HCT116 (cell line): ENCODE data around the gene UMAD1.

Source experiments
- EZH2phosphoT487 ChIP-seq: fragments of 200-600 bp; IDR thresholded peaks from 2 replicates; pipeline ENCODE4 v1.6.1; 2018; ENCODE audit warnings: antibody characterized with exemption, borderline replicate concordance
- POLR2AphosphoS5 ChIP-seq: IDR thresholded peaks from 2 replicates; pipeline ENCODE4 v1.6.1; 2011; ENCODE audit warnings: mild to moderate bottlenecking, low read depth, low read length, moderate library complexity
- SP1 ChIP-seq: IDR thresholded peaks from 2 replicates; pipeline ENCODE4 v1.6.1; 2012; ENCODE audit warnings: low read depth
- TF ChIP-seq, protein P1 (sequence below), 3 experiments: fragments of 200-600 bp in 1 of 3; sonication (generic) in 1 of 3; IDR thresholded peaks in 2 of 3; conservative IDR thresholded peaks in 1 of 3; 2 replicates each; pipeline ENCODE4 v1.5.1; 2012 to 2017; ENCODE audit warnings: low read depth in 2 of 3, low read length in 2 of 3, antibody characterized with exemption in 1 of 3, borderline replicate concordance in 1 of 3, control low read depth in 1 of 3, mild to moderate bottlenecking in 1 of 3, mixed read lengths in 1 of 3, mixed run types in 1 of 3, moderate library complexity in 1 of 3; ENCODE audit not compliant: insufficient read depth in 1 of 3

DNA sequence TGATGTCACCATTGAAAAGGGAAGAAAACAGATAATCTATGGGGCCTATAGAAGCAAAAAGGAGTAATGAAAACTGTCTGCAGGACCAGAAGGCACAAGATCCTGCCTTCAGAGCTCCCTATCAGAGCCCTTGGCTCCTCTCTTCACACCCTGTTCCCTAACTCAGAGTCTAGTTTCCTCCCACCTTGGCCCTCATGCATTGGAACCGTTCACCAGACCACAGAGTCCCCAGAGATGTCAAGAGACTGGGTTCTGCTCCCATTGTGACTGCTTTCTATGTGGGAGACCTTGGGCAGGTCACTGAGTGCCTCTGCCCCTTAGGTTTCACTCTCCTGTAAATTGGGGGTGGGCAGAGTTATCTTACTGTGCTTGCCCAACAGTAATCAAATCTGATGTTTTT, 158.0 kb downstream of the UMAD1 start:
- TF ChIP-seq EZH2phosphoT487: no peak
- TF ChIP-seq SP1: no peak
- no peak for TF ChIP-seq POLR2AphosphoS5
- TF ChIP-seq, protein P1, sequence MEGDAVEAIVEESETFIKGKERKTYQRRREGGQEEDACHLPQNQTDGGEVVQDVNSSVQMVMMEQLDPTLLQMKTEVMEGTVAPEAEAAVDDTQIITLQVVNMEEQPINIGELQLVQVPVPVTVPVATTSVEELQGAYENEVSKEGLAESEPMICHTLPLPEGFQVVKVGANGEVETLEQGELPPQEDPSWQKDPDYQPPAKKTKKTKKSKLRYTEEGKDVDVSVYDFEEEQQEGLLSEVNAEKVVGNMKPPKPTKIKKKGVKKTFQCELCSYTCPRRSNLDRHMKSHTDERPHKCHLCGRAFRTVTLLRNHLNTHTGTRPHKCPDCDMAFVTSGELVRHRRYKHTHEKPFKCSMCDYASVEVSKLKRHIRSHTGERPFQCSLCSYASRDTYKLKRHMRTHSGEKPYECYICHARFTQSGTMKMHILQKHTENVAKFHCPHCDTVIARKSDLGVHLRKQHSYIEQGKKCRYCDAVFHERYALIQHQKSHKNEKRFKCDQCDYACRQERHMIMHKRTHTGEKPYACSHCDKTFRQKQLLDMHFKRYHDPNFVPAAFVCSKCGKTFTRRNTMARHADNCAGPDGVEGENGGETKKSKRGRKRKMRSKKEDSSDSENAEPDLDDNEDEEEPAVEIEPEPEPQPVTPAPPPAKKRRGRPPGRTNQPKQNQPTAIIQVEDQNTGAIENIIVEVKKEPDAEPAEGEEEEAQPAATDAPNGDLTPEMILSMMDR (IDR thresholded peaks at IDR 0.05 in 2 of 3, conservative IDR thresholded peaks at IDR 0.05 in 1 of 3; ENCODE audit: borderline replicate concordance in 1 of 3, insufficient read depth in 1 of 3, low read depth in 2 of 3, low read length in 2 of 3): no peak
